Measurements from ENCODE around the gene NUDT16. TPM values are rescaled to one million over a fixed set of nuclear protein-coding genes. Genes with fewer than 3 reads are reported as not detected.

Gene NUDT16
- total RNA-seq (12.3 and 18.8 TPM in 2 replicates), polyA plus RNA-seq (6.0 and 6.9 TPM in 2 replicates), polyA minus RNA-seq (ENCODE audit: low replicate concordance) (9.1 and 12.5 TPM in 2 replicates)
- polyA plus RNA-seq (2012), result 15.7 and 17.6 TPM in 2 replicates

DNA sequence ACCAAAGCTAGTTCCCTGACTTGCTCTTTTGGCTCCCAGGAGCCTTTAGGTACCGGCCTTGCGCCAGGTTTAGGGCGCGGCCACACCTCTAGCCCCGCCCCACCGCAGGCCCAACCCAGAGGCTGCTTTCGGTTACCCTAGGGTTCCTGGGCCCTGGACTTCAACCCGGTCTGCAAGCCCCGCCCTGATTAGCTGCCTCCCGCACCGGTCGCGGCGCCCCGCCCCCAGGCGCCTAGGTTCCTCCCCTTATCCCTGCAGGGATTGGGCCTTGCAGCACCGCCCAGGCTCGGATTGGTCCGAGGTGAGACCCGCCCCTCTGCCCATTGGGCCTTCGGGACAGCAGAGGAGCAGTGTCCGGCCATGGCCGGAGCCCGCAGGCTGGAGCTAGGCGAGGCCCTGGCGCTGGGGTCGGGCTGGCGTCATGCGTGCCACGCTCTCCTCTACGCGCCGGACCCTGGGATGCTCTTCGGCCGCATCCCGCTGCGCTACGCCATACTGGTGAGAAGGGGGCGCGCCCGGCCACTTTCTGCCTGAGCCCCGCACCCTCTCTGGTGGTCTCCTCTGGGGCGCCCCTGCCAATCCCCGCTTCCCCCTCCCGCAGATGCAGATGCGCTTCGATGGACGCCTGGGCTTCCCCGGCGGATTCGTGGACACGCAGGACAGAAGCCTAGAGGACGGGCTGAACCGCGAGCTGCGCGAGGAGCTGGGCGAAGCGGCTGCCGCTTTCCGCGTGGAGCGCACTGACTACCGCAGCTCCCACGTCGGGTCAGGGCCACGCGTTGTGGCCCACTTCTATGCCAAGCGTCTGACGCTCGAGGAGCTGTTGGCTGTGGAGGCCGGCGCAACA lies at the start of gene NUDT16:
Gene NUDT16 (plus strand): TSS at position 330 of the 847 bp plus-strand sequence. CDS start 31 bp downstream, at position 361.
- no peaks in the 10 kb centered on the region for H3K36me3 ChIP-seq (ENCODE audit: control insufficient read depth, insufficient read depth, low read length)
- TF ChIP-seq, protein P1, sequence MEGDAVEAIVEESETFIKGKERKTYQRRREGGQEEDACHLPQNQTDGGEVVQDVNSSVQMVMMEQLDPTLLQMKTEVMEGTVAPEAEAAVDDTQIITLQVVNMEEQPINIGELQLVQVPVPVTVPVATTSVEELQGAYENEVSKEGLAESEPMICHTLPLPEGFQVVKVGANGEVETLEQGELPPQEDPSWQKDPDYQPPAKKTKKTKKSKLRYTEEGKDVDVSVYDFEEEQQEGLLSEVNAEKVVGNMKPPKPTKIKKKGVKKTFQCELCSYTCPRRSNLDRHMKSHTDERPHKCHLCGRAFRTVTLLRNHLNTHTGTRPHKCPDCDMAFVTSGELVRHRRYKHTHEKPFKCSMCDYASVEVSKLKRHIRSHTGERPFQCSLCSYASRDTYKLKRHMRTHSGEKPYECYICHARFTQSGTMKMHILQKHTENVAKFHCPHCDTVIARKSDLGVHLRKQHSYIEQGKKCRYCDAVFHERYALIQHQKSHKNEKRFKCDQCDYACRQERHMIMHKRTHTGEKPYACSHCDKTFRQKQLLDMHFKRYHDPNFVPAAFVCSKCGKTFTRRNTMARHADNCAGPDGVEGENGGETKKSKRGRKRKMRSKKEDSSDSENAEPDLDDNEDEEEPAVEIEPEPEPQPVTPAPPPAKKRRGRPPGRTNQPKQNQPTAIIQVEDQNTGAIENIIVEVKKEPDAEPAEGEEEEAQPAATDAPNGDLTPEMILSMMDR (conservative IDR thresholded peaks at IDR 0.05 in 1 of 2, IDR thresholded peaks at IDR 0.05 in 1 of 2; ENCODE audit: low read depth in 1 of 2, low read length in 2 of 2), result no peak
- TF ChIP-seq EZH2 (IDR thresholded peaks at IDR 0.05; ENCODE audit: low read length, missing control alignments), result no peak
- peak within 1 kb of the TSS; percentile 81 for H2AFZ ChIP-seq (ENCODE audit: low read length)
- peaks cover 5% of the 10 kb centered on the region for H3K79me2 ChIP-seq (ENCODE audit: control insufficient read depth, insufficient read depth, low read length)
- H3K4me2 ChIP-seq (ENCODE audit: extremely low read depth, insufficient read depth, low read length), result peak within 1 kb of the TSS; percentile 74
- peak within 1 kb of the TSS; percentile 74 to 95 (median 91) for H3K4me3 ChIP-seq (replicated peaks in 1 of 4; ENCODE audit: control extremely low read depth in 1 of 4, insufficient read depth in 1 of 4, low read depth in 3 of 4, low read length in 4 of 4)
- peak within 1 kb of the TSS; percentile 93 for H3K9ac ChIP-seq (ENCODE audit: insufficient read depth, low read length)
- peak; percentile 99 for DNase-seq (ENCODE audit: low read depth in 2 of 2)
- no peaks in the 10 kb centered on the region for H4K20me1 ChIP-seq (ENCODE audit: control insufficient read depth, extremely low read depth, insufficient read depth, low read length)
- no peaks in the 10 kb centered on the region for H3K27me3 ChIP-seq (ENCODE audit: control insufficient read depth, insufficient read depth, low read length)
- H3K4me1 ChIP-seq (ENCODE audit: control insufficient read depth, extremely low read depth, insufficient read depth, low read length), result no peaks in the 10 kb centered on the region
- H3K27ac ChIP-seq (ENCODE audit: insufficient read depth, low read length), result peak within 1 kb of the TSS; percentile 95
- H3K9me3 ChIP-seq (ENCODE audit: control insufficient read depth, insufficient read depth, low read depth, low read length), result no peaks in the 10 kb centered on the region

DNA sequence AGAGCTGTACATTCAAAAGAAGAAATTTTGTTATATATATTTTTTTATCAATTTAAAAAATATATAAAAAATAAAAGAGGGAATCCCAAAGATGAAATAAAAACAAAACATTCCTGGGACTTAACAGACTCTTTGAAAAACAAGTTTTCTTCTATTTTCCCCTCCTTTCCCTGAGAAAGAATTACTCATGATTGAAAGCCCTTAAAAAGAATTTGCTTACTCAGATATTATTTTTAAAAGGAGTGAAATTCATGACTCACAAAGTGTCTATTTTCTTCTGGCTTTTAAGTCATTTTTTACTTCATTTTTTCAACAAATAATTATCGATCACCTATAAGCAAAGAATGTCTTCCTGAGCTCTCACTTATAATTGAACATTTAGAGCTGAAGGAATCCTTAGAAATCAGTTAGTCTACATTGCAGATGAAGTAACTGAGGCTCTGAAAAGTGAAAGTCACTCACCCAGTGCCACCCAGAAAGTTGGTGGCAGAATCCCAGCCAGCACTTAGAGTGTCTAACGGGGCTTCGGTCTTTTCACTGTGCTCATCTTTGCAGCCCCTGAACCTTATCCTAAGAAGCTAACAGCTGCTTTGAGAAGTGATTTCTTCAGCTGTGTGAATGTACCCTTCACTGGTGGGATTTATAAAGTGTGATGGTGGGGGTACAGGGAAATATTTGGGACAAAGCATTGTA lies 42.5 kb upstream of the NUDT16 start:
- DNase-seq (ENCODE audit: low read depth in 2 of 2), result peak in 1 of 2 donors; percentile 32
- TF ChIP-seq EZH2 (IDR thresholded peaks at IDR 0.05; ENCODE audit: low read length, missing control alignments), result no peak
- TF ChIP-seq, protein P1 (conservative IDR thresholded peaks at IDR 0.05 in 1 of 2, IDR thresholded peaks at IDR 0.05 in 1 of 2; ENCODE audit: low read depth in 1 of 2, low read length in 2 of 2), result no peak

DNA sequence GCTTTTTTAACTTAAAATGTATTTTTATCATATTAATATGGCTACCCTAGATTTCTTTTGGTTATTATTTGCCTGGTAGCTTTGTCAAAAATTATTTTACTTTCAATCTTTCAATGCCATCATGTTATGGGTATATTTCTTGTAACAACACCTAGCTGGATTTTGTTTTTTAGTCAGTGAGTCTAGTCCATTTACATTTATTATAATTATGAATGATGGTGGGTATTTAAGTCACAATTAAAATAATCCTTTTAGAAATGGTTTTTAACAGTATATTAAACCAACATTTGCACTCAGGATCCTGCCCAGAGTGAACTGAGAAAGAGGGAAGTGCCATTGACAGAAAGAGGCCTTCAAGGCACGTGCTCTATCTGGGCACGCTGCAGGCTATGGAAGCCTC lies 39.8 kb upstream of the NUDT16 start:
- Histone ChIP-seq H3K9ac (ENCODE audit: insufficient read depth, low read length) (no peak overlapping the region), H3K9me3 (ENCODE audit: control insufficient read depth, insufficient read depth, low read depth, low read length) (no peaks in the 10 kb centered on the region), H4K20me1 (ENCODE audit: control insufficient read depth, extremely low read depth, insufficient read depth, low read length) (no peaks in the 10 kb centered on the region), H3K36me3 (ENCODE audit: control insufficient read depth, insufficient read depth, low read length) (no peaks in the 10 kb centered on the region), H3K27ac (ENCODE audit: insufficient read depth, low read length) (no peak overlapping the region), H3K27me3 (ENCODE audit: control insufficient read depth, insufficient read depth, low read length) (no peaks in the 10 kb centered on the region), H3K4me3 (replicated peaks in 1 of 4; ENCODE audit: control extremely low read depth in 1 of 4, insufficient read depth in 1 of 4, low read depth in 3 of 4, low read length in 4 of 4) (no peak overlapping the region), H3K4me2 (ENCODE audit: extremely low read depth, insufficient read depth, low read length) (no peak overlapping the region), H2AFZ (ENCODE audit: low read length) (no peak overlapping the region), H3K4me1 (ENCODE audit: control insufficient read depth, extremely low read depth, insufficient read depth, low read length) (no peaks in the 10 kb centered on the region), H3K79me2 (ENCODE audit: control insufficient read depth, insufficient read depth, low read length) (no peaks in the 10 kb centered on the region)
- DNase-seq (ENCODE audit: low read depth in 2 of 2), result no peak
- TF ChIP-seq, protein P1 (conservative IDR thresholded peaks at IDR 0.05 in 1 of 2, IDR thresholded peaks at IDR 0.05 in 1 of 2; ENCODE audit: low read depth in 1 of 2, low read length in 2 of 2), result no peak
- TF ChIP-seq EZH2 (IDR thresholded peaks at IDR 0.05; ENCODE audit: low read length, missing control alignments), result no peak

More for the DNA sequence above, 42.5 kb upstream of the NUDT16 start:
- no peak overlapping the region for H2AFZ ChIP-seq (ENCODE audit: low read length)
- H3K27ac ChIP-seq (ENCODE audit: insufficient read depth, low read length), result no peak overlapping the region
- no peak overlapping the region for H3K9ac ChIP-seq (ENCODE audit: insufficient read depth, low read length)
- no peaks in the 10 kb centered on the region for H3K27me3 ChIP-seq (ENCODE audit: control insufficient read depth, insufficient read depth, low read length)
- no peaks in the 10 kb centered on the region for H3K79me2 ChIP-seq (ENCODE audit: control insufficient read depth, insufficient read depth, low read length)
- no peak overlapping the region for H3K4me3 ChIP-seq (replicated peaks in 1 of 4; ENCODE audit: control extremely low read depth in 1 of 4, insufficient read depth in 1 of 4, low read depth in 3 of 4, low read length in 4 of 4)
- H3K4me1 ChIP-seq (ENCODE audit: control insufficient read depth, extremely low read depth, insufficient read depth, low read length), result no peaks in the 10 kb centered on the region
- no peaks in the 10 kb centered on the region for H3K9me3 ChIP-seq (ENCODE audit: control insufficient read depth, insufficient read depth, low read depth, low read length)
- no peaks in the 10 kb centered on the region for H3K36me3 ChIP-seq (ENCODE audit: control insufficient read depth, insufficient read depth, low read length)
- no peaks in the 10 kb centered on the region for H4K20me1 ChIP-seq (ENCODE audit: control insufficient read depth, extremely low read depth, insufficient read depth, low read length)
- no peak overlapping the region for H3K4me2 ChIP-seq (ENCODE audit: extremely low read depth, insufficient read depth, low read length)

Data from fibroblast of lung (primary cell).